SK-N-MC (cell line): Measurements from ENCODE around the gene SH3PXD2A.

Source experiments
- EZH2 ChIP-seq: fragments of 200-600 bp; sonication (generic); IDR thresholded peaks from one replicate; pipeline ENCODE4 v1.6.1; 2017; ENCODE audit warnings: antibody characterized with exemption
- POLR2AphosphoS5 ChIP-seq: IDR thresholded peaks from 2 replicates; pipeline ENCODE4 v1.6.1; 2012; ENCODE audit warnings: mild to moderate bottlenecking, low read depth, low read length, borderline replicate concordance

GRCh38 chr10:103555712-103556111 lies 299.7 kb downstream of the SH3PXD2A start:
- TF ChIP-seq EZH2 (no peak), POLR2AphosphoS5 (no peak)
